SW 1271 (cell line): ENCODE measurements around the gene CELSR1.

Source experiments
- DNase-seq, 2 experiments: peaks; one replicate each; lab custom pipeline; 2025; lab: John Stamatoyannopoulos, UW

Gene CELSR1

GRCh38 chr22:46394622-46395021 is 142.8 kb downstream of the CELSR1 start:
- DNase-seq = no peak

- DNase-seq = no peak
These were observed 143.5 kb downstream of the CELSR1 start for GRCh38 chr22:46393873-46394272.

DNA sequence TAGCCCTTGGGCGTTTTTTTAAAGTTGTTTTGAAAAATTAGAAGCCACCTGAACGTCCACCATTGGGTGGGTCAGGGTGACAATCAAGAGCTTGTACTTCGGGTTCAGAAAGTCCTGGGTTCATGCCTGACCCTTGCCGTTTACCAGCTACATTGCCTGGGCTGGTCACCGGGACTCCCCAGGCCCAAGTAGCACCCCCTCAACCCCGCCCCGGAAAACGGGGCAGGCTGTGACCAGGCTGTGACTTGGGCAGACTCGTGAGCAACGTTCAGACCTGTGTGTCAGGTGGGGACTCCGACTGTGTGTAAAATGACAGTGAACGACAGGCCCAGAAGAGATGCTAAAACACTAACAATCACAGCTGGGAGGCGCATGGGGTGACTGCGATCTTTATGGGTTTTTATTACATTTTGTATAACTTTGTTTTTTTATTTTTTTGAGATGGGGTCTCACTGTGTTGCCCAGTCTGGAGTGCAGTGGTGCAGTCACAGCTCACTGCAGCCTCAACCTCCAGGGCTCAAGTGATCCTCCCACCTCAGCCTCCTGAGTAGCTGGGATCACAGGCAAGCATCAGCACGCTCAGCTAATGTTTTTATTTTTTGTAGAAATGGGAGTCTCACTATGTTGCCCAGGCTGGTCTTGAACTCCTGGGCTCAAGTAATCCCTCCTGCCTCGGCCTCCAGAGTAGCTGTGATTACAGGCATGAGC is 145.1 kb downstream of the CELSR1 start:
- no peak for DNase-seq

DNA sequence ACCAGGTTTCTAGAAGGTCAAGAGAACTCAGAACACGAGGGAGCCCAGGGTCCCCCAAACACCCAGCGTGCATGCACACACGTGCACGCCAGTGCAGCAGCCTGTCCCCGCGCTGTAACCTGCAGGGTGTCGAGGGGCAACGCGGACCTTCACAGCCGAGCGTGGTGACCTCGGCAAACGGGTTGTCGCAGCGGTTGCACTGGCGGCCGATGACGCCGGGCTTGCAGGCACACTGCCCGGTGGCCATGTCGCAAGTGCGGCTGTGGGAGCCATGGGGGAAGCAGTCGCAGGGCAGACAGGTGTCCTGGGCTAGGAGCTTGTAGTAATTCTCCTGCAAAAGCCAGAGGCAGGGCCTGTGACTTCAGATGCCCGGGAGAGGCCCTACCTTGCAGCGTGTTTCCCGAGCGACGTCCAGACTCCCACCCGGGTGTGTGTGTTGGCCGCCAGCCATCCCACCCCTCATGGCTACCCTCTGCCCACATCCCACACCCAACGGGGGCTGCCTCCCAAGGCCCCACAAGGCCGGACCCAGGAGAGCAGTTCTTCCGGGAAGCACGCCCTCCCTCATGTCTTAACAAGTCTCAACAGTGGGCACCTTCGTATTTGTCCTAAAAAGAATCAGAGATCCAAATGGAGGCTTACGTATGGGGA is 145.8 kb downstream of the CELSR1 start:
- no peak for DNase-seq

DNA sequence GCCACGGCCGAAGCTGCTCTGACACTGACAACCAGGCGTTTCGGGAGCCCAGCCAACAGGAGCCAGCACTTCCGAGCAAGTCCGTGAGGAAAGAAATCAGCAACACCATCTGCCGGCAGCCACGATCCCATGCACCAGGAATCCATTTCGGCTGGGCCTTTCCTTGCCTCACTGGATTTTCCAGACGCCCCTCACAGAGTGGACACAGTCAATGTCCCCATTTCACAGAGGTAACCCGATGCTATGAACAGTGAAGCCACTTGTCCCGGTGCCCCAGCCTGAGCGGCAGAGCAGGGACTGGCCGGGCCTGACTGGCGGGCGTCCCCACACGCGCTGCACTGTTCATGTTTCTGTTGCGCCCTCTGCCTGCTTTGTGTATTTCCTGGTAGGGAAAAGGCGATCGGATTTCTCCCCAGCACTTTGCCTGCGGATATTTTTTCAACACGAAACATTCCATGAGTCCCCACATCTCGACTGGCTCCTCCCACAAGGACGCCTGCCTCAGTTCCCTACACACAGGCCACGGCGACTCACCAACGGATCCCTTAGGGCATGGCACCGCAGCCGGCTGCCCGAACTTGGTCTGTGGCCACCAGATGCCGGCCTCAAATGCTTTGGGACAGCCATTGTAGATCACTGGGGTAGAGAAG is 146.6 kb downstream of the CELSR1 start:
- DNase-seq = peak in 1 of 2 experiments; percentile 54

DNA sequence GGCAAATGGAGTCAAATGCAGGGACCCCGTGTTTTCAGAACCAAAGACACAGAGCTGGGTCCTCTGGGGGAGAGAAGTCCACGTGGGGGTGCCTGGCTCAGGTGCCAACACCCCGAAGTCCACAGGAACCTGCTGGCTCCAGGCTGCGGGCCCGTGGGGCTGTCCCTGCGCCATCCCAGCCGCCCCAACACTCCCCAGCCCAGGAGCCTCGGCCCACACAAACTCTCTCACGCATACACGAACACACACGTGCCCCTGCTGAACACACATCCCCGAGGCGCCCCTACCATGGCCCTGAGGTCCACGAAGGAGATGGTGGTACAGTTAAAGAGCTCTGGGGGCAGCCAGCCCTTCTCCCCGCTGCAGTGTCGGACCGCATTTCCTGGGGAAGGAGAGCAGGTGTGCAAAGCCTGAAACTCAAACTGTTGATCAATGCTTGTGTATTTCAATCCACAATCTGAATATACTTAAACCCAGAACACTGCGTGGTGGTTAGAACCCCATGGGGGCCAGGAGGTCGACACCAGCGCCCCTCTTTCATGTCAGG is 147.2 kb downstream of the CELSR1 start:
- DNase-seq = no peak

DNA sequence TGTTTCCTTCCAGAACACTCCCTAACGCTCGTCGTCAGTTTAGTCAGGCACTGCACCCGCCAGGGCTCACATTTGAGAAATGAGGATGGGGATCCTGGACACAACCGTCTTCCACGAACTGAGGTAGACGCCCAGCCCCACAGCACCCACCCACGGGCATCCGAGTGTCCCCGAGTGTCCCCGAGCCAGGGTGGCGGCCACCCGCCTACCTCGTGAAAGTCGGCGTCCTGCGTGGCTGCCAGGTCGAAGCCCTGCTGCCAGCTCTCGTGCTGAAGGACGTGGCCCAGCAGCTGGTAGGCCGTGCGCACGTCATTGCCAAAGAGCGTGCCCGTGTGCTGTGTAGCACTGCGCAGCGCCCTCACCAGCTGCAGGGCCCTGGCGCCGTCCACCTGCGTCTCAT is 148.3 kb downstream of the CELSR1 start:
- no peak for DNase-seq

DNA sequence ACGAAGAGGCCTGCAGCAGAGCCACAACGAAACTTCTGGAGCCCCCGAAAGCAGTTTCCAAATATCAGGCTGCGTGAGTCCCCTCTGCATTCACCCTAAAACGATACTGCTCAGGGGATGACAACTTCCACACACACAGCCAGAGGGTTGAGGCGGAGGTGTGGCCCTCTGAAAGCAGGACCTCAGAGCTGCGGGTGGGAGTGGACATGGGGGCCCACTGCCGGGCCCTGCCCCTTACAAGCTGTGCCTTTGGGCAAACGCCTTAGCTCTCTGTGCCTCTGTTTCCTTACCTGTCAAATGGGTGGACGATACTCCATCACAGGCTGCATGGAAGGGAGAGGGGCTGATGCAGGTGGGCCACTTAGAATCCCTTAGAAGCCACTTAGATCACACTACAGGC is 148.8 kb downstream of the CELSR1 start:
- DNase-seq = no peak

GRCh38 chr22:46387748-46388147 is 149.7 kb downstream of the CELSR1 start:
- no peak for DNase-seq

DNA sequence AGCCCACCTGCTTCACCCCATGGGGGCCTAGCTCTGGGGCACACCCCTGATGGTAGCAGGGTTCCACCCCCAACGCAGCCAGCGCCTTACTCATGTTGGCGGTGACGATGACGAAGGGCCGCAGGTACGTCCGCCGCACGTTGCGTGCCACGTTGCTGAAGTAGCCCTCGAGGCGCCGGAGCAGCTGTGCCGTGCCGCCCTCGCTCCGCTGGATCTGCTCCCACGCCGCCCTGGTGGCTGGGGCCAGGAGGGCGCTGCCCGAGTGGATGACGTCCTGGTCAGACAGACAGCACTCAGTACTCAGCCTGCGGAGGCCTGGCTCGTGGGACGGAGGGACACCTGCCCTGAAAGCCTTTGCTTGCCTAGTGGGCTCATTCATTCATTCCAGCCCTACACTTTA is 151.1 kb downstream of the CELSR1 start:
- DNase-seq = no peak

- DNase-seq = no peak
These were observed 154.9 kb downstream of the CELSR1 start for GRCh38 chr22:46382524-46382923.

GRCh38 chr22:46381731-46382130 is 155.7 kb downstream of the CELSR1 start:
- no peak for DNase-seq

- no peak for DNase-seq
These were observed 156.3 kb downstream of the CELSR1 start for GRCh38 chr22:46381142-46381541.

GRCh38 chr22:46380581-46380980 is 156.8 kb downstream of the CELSR1 start:
- no peak for DNase-seq

DNA sequence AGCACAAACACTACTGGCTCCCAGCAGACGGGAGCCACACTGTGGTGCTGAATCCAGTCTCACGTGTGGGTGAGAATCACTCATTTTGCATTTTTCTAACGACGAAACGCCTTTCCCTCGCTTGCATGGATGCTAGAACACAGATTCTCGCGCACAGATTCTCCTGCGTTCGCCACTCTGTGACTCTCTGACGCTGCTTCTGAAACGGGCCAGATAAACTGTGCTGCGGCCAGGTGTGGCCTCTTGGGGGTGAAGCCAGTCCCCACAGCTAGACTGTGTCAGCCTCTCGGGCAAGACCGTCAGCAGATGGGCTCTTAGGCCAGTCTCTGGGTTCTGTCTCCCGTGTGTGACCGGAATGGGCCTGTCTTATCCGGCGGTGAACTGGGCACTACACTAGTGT is 157.4 kb downstream of the CELSR1 start:
- no peak for DNase-seq

GRCh38 chr22:46379066-46379930 is 158.1 kb downstream of the CELSR1 start:
- no peak for DNase-seq

DNA sequence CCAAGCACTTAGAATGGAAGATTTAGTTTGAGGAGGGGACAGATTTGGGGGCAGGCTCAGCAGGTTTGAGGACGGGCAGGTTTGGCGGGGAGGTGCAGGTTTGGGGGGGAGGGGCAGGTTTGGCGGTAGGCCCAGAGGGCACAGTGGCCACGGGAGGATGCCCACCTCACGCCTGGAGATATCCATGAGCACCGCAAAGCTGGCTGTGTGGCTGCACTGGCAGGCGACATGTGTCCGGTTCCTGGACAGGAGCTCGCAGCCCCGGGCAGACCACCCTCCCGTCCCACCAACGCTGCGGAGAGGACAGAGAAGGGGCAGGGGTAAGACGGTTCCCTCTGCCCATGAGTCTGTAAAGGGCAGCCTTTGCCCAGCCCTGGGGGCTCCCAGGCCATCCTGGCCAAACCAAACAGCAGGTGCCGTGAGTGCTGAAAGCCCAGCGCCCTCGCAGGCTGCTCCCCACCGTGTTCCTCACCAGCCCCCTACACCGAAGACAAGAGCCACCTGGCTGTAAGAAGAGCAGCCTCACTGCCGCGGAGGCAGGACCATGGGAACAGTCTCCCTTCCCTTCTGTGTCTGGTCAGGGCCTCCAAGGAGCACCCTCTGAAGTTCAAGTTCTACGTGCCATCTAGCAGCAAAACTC is 158.9 kb downstream of the CELSR1 start:
- DNase-seq = no peak

DNA sequence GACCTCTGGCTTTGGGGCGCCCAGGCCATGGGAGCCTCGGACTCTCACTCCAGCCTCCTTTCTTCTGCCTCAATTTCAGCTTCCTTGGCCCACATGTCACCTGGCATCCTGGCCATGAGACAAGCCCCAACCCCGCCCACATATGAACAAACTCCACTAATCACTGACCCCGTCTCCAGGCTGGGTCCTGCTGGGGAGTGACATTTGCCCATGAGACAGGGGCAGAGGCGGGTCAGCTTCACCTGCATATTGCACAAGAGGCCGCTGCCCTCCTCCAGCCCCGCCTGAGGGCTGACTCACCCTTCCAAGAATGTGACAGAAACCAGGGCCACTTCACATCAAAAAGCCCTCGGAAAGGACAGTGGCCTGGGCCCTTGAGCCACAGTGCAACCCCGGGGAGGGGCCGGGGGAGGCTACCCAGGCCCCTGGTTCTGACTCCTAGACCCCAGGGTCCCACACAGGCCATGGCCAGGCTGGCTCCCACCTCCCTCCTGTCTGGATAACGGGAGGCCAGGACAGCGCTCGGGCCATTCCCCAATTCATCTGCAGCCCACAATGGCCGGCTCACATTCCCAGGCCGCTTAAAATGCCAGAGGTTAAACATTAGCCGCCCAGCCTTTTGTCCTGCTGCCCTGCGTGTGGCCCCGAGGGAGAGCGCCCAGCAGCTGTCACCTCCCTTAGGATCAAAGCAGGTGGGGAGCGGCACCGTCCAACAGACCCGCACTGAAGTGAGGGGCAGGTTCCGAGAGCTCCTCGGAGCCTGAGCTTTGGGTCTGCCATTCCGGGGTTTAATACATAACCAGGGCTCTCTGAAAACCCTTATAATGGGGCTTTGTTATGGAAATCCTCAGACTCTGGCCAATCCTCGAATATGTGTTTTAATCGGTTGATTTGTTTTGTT is 159.6 kb downstream of the CELSR1 start:
- peak in 1 of 2 experiments; percentile 13 for DNase-seq

- no peak for DNase-seq
These were observed 160.4 kb downstream of the CELSR1 start for GRCh38 chr22:46376908-46377524.

GRCh38 chr22:46376111-46376510 is 161.3 kb downstream of the CELSR1 start:
- no peak for DNase-seq
